Measurements from ENCODE around the gene ITSN1. TPM values are rescaled to one million over a fixed set of nuclear protein-coding genes. Genes with fewer than 3 reads are reported as not detected.

The ITSN1 gene
- total RNA-seq, 2 donors from 2014 or later = 50.9 to 78.6 TPM

DNA sequence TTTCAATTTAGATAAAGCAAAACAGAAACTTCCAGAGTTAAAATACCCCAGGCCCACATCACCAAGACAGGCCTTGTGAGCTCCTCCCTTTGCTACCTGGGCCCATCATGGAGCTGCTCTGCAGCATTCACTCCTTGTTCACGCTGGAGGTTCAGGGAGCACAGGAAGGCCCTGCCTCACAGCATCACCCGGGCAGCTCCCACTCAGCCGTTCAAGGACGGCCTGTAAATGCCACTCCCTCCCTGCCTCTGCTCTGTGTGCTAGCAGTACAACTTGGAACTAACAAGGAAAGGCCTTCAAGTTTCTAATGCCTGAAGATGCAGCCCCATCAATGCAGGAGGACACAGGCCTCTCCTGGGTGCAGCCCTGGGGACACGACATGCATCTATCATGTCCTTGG, 261.7 kb downstream of the ITSN1 start:
- no peak for DNase-seq (ENCODE audit: low spot score)
- Histone ChIP-seq H3K27me3 (replicated peaks; ENCODE audit: insufficient read depth) (no peaks in the 10 kb centered on the region), H3K36me3 (peaks cover 31% of the 10 kb centered on the region), H3K4me1 (ENCODE audit: control insufficient read depth in 1 of 2, low read depth in 2 of 2) (peaks cover 6 to 20% of the 10 kb centered on the region in 2 donors), H3K9me3 (no peaks in the 10 kb centered on the region), H3K4me3 (no peak overlapping the region), H3K27ac (peak overlapping the region; percentile 58 to 63)
- no peak for ATAC-seq (ENCODE audit: insufficient number of reproducible peaks, low FRiP score, low read depth)
- TF ChIP-seq, protein P1, sequence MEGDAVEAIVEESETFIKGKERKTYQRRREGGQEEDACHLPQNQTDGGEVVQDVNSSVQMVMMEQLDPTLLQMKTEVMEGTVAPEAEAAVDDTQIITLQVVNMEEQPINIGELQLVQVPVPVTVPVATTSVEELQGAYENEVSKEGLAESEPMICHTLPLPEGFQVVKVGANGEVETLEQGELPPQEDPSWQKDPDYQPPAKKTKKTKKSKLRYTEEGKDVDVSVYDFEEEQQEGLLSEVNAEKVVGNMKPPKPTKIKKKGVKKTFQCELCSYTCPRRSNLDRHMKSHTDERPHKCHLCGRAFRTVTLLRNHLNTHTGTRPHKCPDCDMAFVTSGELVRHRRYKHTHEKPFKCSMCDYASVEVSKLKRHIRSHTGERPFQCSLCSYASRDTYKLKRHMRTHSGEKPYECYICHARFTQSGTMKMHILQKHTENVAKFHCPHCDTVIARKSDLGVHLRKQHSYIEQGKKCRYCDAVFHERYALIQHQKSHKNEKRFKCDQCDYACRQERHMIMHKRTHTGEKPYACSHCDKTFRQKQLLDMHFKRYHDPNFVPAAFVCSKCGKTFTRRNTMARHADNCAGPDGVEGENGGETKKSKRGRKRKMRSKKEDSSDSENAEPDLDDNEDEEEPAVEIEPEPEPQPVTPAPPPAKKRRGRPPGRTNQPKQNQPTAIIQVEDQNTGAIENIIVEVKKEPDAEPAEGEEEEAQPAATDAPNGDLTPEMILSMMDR (IDR thresholded peaks at IDR 0.05) = no peak

DNA sequence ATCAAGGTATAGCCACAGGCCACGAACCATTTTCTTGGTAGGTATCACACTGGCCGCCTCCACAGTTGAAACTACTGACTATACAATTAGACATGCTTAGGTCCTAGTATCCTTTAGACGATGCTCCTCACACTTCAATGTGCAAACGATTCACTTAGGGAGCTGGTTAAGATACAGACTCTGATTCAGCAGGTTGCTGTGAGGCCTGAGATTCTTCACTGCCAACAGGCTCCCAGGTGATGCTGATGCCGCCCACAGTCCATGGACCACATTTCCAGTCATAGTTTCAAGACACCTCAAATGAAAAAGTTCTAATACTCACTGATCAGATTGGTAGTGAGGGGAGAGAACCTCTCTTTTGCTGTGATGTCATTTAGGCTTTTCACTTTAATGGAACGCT, 266.5 kb downstream of the ITSN1 start:
- Histone ChIP-seq H3K36me3 (peaks cover 42% of the 10 kb centered on the region), H3K27me3 (replicated peaks; ENCODE audit: insufficient read depth) (no peaks in the 10 kb centered on the region), H3K27ac (no peak overlapping the region), H3K4me3 (no peak overlapping the region), H3K9me3 (no peaks in the 10 kb centered on the region), H3K4me1 (ENCODE audit: control insufficient read depth in 1 of 2, low read depth in 2 of 2) (peaks cover 0 to 3% of the 10 kb centered on the region in 2 donors)
- TF ChIP-seq, protein P1 (IDR thresholded peaks at IDR 0.05) = no peak
- ATAC-seq (ENCODE audit: insufficient number of reproducible peaks, low FRiP score, low read depth) (no peak), DNase-seq (ENCODE audit: low spot score) (no peak)

DNA sequence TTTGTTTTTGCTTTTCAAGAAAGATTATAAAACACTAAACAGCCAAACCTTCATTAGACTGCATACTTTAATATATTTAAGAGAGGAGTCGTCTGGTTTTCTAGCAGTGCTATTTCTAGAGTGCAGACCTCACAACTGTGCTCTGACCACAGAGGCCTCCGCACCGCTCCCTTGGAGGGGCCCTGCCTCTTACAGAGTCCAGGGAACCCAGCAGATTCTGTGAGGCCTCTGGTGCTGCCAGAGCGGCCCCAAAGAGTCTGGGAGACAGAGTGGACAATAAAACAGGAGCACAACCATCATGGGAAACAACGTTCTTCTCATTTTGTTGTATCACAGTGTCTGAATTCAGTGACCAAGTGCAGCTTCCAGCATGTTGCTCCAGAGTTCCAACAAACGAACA, 267.5 kb downstream of the ITSN1 start:
- no peak for ATAC-seq (ENCODE audit: insufficient number of reproducible peaks, low FRiP score, low read depth)

DNA sequence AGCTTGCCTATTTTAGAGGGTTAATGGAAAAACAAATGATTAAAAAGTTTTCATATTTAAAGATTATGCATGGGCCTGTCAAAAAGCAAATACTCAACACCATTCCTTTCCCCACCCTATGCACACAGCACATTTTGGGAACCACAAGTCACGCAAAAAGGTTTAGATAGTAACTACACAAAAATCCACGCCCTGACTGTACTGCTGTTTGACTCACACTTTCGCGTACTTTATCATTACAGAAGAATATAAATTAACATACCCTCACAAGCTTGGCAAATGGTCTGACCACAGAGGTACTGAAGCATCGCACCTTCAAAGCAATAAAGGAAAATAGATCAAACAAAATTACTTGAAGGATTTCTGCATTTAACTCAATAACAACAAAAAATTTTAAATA, 271.9 kb downstream of the ITSN1 start:
- ATAC-seq (ENCODE audit: insufficient number of reproducible peaks, low FRiP score, low read depth) (no peak), DNase-seq (ENCODE audit: low spot score) (no peak)
- Histone ChIP-seq H3K27me3 (replicated peaks; ENCODE audit: insufficient read depth) (no peaks in the 10 kb centered on the region), H3K27ac (no peak overlapping the region), H3K36me3 (peaks cover 11% of the 10 kb centered on the region), H3K4me3 (no peak overlapping the region), H3K4me1 (ENCODE audit: control insufficient read depth in 1 of 2, low read depth in 2 of 2) (peaks cover 6 to 16% of the 10 kb centered on the region in 2 donors), H3K9me3 (no peaks in the 10 kb centered on the region)
- TF ChIP-seq, protein P1 (IDR thresholded peaks at IDR 0.05) = no peak

More for the DNA sequence above, 267.5 kb downstream of the ITSN1 start:
- H3K4me1 ChIP-seq (ENCODE audit: control insufficient read depth in 1 of 2, low read depth in 2 of 2) = peaks cover 4 to 12% of the 10 kb centered on the region in 2 donors
- no peaks in the 10 kb centered on the region for H3K9me3 ChIP-seq
- no peak overlapping the region for H3K27ac ChIP-seq
- H3K27me3 ChIP-seq (replicated peaks; ENCODE audit: insufficient read depth) = no peaks in the 10 kb centered on the region
- no peak for DNase-seq (ENCODE audit: low spot score)
- TF ChIP-seq, protein P1 (IDR thresholded peaks at IDR 0.05) = no peak
- H3K36me3 ChIP-seq = peaks cover 42% of the 10 kb centered on the region
- H3K4me3 ChIP-seq = no peak overlapping the region

DNA sequence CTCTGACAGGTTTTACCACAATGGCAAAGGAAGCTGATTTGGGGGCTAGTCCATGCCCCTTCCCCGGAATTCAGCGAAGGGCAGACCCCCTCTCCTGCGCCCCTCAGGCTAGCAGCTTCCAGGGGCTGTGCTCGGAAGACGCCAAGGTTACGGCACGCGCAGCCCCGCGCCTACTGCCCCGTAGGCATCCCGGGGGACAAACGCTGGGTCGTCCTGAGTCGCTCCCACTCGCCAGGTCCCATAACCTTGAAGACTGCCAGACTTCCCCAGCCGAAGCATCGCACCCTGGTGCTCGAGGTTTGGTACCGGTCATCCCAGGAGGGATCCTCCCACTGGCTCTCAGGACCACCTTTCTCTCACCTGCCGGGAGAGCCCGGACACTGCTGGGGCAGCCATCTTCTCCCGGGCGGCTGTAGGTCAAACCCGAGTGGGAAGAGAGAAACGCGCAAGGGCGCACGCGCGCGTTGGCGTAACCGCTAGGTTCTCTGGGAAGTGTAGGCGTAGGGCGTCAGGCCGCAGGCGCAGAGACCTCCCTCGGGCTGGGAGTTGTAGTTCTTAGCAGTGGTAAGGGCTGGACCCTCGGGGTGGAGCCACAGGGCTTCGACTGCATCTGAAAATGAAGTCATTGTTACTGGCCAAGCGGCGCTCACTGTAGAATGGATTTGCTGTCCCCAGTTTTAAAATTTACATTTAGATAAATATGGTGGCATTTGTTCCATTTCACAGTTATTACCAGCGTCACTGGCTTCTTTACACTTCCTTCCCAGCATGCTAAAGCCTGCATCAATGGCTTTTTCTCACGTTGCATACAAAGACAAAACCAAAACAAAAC, 273.3 kb downstream of the ITSN1 start, which contains the start of gene ATP5PO:
Gene ATP5PO, minus strand, starts transcription at position 437 of the 832 bp plus-strand sequence. Its CDS starts 41 bp downstream, at position 396.
- H3K27ac ChIP-seq = peak within 1 kb of the TSS; percentile 64 to 74
- peak within 1 kb of the TSS; percentile 85 for H3K4me3 ChIP-seq
- TF ChIP-seq, protein P1 (IDR thresholded peaks at IDR 0.05) = no peak
- ATAC-seq (ENCODE audit: insufficient number of reproducible peaks, low FRiP score, low read depth) (peak; percentile 91), DNase-seq (ENCODE audit: low spot score) (peak; percentile 88)
- H3K27me3 ChIP-seq (replicated peaks; ENCODE audit: insufficient read depth) = no peaks in the 10 kb centered on the region
- peaks cover 6 to 16% of the 10 kb centered on the region in 2 donors for H3K4me1 ChIP-seq (ENCODE audit: control insufficient read depth in 1 of 2, low read depth in 2 of 2)
- no peaks in the 10 kb centered on the region for H3K9me3 ChIP-seq
- peaks cover 5% of the 10 kb centered on the region for H3K36me3 ChIP-seq
